Measurements from ENCODE around the gene EGR1. TPM values are rescaled to one million over a fixed set of nuclear protein-coding genes. Genes with fewer than 3 reads are reported as not detected.
A peak's percentile ranks its signal among the peaks of the same experiment; 100 is the strongest.
"Not testable (repeated sequence)": the region's sequence is repeated elsewhere in the genome, so short reads cannot be mapped to it uniquely, and the experiment has no call there.

The EGR1 gene
- total RNA-seq, 1 experiment from 2014 or later = 84.0 TPM

- TF ChIP-seq CTCF (IDR thresholded peaks at IDR 0.05; ENCODE audit: insufficient read depth in 1 of 2, low read depth in 1 of 2, low read length in 1 of 2, severe bottlenecking in 1 of 2, unreplicated experiment in 1 of 2) = no peak
- Mint-ChIP-seq H3K4me3 (ENCODE audit: unreplicated experiment) (no peak overlapping the region), H3K9me3 (ENCODE audit: unreplicated experiment) (no peaks in the 10 kb centered on the region), H3K27me3 (ENCODE audit: insufficient read depth, unreplicated experiment) (no peaks in the 10 kb centered on the region), H3K36me3 (ENCODE audit: insufficient read depth, unreplicated experiment) (peaks cover 57% of the 10 kb centered on the region), H3K27ac (ENCODE audit: unreplicated experiment) (no peak overlapping the region), H3K4me1 (ENCODE audit: low read depth, unreplicated experiment) (peaks cover 12% of the 10 kb centered on the region)
- Histone ChIP-seq H3K4me3 (ENCODE audit: low read depth, low read length) (no peak overlapping the region), H3K36me3 (ENCODE audit: control insufficient read depth, insufficient read depth, low read length) (no peaks in the 10 kb centered on the region; the same call in 1 of the 2 replicates), H3K27me3 (replicated peaks; ENCODE audit: control insufficient read depth, insufficient read depth, low read length) (no peaks in the 10 kb centered on the region), H3K4me1 (peaks cover 8% of the 10 kb centered on the region; the same call in 1 of the 2 replicates), H3K9me3 (no peaks in the 10 kb centered on the region)
- BruUV-seq (replicated peaks) = no TSS peak
- ChIA-PET CTCF (interaction anchor here (0.9 to 3.5 kb wide), 5 partner anchors 22 to 43 kb away, joined by 3 to 34 read pairs (median 6); partner anchors contain the start of gene EGR1), POLR2A (no interaction called here)
- intact Hi-C loops (cut with micrococcal nuclease; ENCODE audit: unreplicated experiment) = no loop called here
- no peak for DNase-seq
These were observed 39.5 kb downstream of the EGR1 start for GRCh38 chr5:138504799-138505198.

GRCh38 chr5:138506370-138507306 lies 41.4 kb downstream of the EGR1 start:
- POLR2A ChIA-PET = no interaction called here
- Mint-ChIP-seq H3K9me3 (ENCODE audit: unreplicated experiment) (no peaks in the 10 kb centered on the region), H3K36me3 (ENCODE audit: insufficient read depth, unreplicated experiment) (peaks cover 76% of the 10 kb centered on the region), H3K27me3 (ENCODE audit: insufficient read depth, unreplicated experiment) (no peaks in the 10 kb centered on the region), H3K4me1 (ENCODE audit: low read depth, unreplicated experiment) (peaks cover 19% of the 10 kb centered on the region), H3K27ac (ENCODE audit: unreplicated experiment) (no peak overlapping the region), H3K4me3 (ENCODE audit: unreplicated experiment) (no peak overlapping the region)
- no peak for TF ChIP-seq CTCF (IDR thresholded peaks at IDR 0.05; ENCODE audit: insufficient read depth in 1 of 2, low read depth in 1 of 2, low read length in 1 of 2, severe bottlenecking in 1 of 2, unreplicated experiment in 1 of 2)
- DNase-seq = no peak
- intact Hi-C loops (cut with micrococcal nuclease; ENCODE audit: unreplicated experiment) = no loop called here
- CTCF ChIA-PET = no interaction called here
- no peak overlapping the region for H3K4me3 ChIP-seq (ENCODE audit: low read depth, low read length)
- H3K27me3 ChIP-seq (replicated peaks; ENCODE audit: control insufficient read depth, insufficient read depth, low read length) = no peaks in the 10 kb centered on the region
- peaks cover 8% of the 10 kb centered on the region; the same call in 1 of the 2 replicates for H3K4me1 ChIP-seq
- H3K36me3 ChIP-seq (ENCODE audit: control insufficient read depth, insufficient read depth, low read length) = no peaks in the 10 kb centered on the region; the same call in 1 of the 2 replicates
- H3K9me3 ChIP-seq = no peaks in the 10 kb centered on the region
- BruUV-seq (replicated peaks) = no TSS peak

GRCh38 chr5:138507485-138507884 lies 42.2 kb downstream of the EGR1 start:
- intact Hi-C loops (cut with micrococcal nuclease; ENCODE audit: unreplicated experiment); H3K4me3 ChIP-seq (ENCODE audit: low read depth, low read length); H3K36me3 ChIP-seq (ENCODE audit: control insufficient read depth, insufficient read depth, low read length); H3K27me3 Mint-ChIP-seq (ENCODE audit: insufficient read depth, unreplicated experiment); H3K27ac Mint-ChIP-seq (ENCODE audit: unreplicated experiment); H3K9me3 ChIP-seq; H3K9me3 Mint-ChIP-seq (ENCODE audit: unreplicated experiment); DNase-seq; CTCF ChIA-PET; H3K4me1 ChIP-seq; H3K4me3 Mint-ChIP-seq (ENCODE audit: unreplicated experiment); POLR2A ChIA-PET; H3K27me3 ChIP-seq (replicated peaks; ENCODE audit: control insufficient read depth, insufficient read depth, low read length): not testable (repeated sequence)
- TSS peak; percentile 35 for BruUV-seq (replicated peaks)
- Mint-ChIP-seq H3K36me3 (ENCODE audit: insufficient read depth, unreplicated experiment) (peaks cover 78% of the 10 kb centered on the region), H3K4me1 (ENCODE audit: low read depth, unreplicated experiment) (peaks cover 19% of the 10 kb centered on the region)

Data from Caco-2 (cell line).